Measurements from ENCODE around the gene CLDN4.

CLDN4 gene

DNA sequence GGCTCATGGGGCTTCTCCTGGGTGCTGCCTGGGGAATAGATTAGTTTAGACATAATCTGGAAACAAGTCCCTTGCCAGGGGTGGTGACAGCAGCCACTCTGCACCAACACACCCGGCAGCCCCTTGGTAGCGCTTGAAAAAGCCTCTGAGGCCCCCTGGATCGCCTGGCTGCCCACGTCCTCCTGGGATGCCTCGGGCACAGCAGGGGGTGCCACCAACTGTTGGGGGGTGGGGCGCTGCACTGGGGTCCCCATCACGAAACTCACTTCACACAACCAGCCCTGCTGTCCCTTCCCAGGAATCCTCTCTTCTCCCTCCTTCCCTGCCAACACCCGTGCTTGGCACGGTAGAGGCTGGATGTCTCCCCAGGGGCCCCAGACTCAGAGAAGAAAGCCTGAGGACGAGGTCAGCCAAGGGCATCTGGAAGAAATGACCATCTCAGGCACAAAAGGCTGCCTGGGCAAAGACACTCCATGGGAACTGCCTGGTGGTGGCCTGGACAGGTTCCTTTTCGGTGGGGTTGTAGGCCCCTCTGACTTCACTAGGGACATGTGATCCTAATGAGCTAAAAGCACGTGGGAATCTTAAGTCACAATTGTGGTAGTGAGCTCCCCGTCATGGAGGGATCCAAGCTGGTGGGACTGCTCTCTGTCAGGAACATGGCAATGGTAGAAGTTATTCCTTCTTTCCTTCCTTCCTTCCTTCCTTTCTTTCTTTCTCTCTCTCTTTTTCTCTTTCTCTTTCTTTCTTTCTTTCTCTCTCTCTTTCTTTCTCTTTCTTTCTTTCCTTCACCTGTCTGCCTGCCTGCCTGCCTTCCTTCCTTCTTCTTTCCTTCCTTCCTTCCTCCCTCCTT, 41.5 kb downstream of the CLDN4 start:
- no peak for DNase-seq (ENCODE audit: low read depth, low spot score)

- DNase-seq (ENCODE audit: low read depth, low spot score): no peak
Observed at GRCh38 chr7:73876361-73876760, 45.6 kb downstream of the CLDN4 start.

DNA sequence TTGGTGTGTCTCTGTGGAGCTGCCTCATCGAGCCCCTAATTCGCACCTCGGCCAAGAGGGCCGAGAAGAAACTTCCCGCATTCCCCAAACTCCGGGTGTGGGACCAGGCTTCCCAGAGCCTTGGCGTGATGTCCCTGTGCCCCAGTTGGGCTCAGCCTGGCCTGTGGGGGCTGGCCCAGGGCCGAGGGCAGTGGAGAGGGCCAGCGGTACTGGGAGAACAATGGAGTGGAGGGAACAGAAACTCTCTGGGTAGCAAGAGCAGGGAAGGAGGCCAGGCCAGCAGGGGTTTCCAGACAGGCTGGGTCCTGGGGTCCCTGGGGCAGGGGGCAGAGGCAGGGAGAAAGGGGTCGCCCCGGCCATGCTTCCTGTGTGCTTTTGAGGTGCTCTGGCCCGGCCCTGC, 46.2 kb downstream of the CLDN4 start:
- DNase-seq (ENCODE audit: low read depth, low spot score): no peak

- DNase-seq (ENCODE audit: low read depth, low spot score): no peak
Observed at GRCh38 chr7:73879977-73880681, 49.3 kb downstream of the CLDN4 start.

DNA sequence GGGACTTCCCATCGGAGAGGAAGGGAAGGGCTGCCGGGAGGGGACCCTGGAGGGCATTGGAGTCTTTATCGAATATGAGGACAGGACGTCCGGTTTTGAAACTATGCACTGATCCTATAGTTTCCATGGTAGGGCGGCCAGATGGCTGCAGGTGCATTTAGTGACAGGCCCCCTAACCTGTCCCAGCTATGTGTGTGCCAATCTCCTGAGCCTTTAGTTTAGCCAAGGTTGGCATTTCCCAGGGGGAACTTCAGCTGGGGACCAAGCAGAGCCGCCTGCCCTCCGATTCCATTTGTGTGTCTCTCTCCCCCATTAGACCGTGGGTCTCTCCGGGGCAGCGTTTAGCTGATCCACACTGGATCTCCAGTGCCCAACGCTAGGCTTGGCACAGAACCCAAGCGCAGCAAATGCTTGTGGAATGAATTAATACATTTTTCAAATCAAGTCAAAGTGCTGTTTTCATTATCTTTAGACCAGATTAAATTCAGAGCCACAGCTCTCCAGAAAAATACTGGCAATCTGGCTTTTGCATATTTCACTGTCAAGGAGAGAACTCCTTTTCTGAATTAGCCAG, 50.0 kb downstream of the CLDN4 start:
- DNase-seq (ENCODE audit: low read depth, low spot score): no peak

GRCh38 chr7:73881352-73882046, 50.7 kb downstream of the CLDN4 start:
- DNase-seq (ENCODE audit: low read depth, low spot score): no peak

DNA sequence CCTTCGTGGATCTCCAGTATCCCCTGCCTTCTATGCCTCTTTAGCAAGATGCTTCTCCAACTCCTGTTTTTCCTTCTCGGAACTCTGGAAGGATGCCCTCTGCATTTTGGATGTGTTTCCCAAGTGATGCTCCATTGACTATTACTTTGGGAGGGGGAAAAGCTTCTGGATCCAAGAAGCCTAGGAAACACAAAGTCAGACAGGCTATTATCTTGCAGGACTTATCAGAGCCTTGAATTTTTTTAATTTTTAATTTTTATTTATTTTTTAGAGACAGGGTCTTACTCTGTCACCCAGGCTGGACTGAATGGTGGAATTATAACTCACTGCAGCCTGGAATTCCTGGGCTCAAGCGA, 51.2 kb downstream of the CLDN4 start:
- no peak for DNase-seq (ENCODE audit: low read depth, low spot score)
